ENCODE data around the gene MYO1B. TPM values are rescaled to one million over a fixed set of nuclear protein-coding genes. Genes with fewer than 3 reads are reported as not detected.

Gene MYO1B
- total RNA-seq, 4 donors from 2014 or later: 17.2 to 31.8 (median 28.8) TPM

DNA sequence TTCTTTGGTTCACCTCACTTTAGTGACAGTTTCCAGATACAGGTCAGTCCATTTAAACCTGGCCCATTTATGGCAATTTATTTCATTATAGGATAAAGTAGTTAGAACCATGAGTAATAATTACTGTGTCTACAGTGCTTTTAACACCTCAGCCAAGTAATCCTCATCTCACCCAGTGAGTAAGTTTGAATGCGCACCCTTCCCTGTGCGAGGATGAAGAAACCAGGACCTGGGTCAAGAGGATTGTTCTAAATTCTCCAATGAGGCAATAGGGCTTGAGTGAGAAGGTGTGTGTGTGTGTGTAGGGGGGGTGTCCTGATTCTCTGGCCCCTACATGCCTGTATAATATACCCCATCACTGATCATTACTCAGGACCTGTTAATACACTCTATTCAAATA lies 854 bp upstream of the MYO1B start:
- no peaks in the 10 kb centered on the region for H3K27me3 ChIP-seq
- H3K4me3 ChIP-seq: no peak overlapping the region
- no peaks in the 10 kb centered on the region for H3K36me3 ChIP-seq
- no peaks in the 10 kb centered on the region for H3K9me3 ChIP-seq
- TF ChIP-seq POLR2AphosphoS5 (IDR thresholded peaks at IDR 0.05): no peak
- no peak for TF ChIP-seq EP300 (IDR thresholded peaks at IDR 0.05)
- TF ChIP-seq, protein P1, sequence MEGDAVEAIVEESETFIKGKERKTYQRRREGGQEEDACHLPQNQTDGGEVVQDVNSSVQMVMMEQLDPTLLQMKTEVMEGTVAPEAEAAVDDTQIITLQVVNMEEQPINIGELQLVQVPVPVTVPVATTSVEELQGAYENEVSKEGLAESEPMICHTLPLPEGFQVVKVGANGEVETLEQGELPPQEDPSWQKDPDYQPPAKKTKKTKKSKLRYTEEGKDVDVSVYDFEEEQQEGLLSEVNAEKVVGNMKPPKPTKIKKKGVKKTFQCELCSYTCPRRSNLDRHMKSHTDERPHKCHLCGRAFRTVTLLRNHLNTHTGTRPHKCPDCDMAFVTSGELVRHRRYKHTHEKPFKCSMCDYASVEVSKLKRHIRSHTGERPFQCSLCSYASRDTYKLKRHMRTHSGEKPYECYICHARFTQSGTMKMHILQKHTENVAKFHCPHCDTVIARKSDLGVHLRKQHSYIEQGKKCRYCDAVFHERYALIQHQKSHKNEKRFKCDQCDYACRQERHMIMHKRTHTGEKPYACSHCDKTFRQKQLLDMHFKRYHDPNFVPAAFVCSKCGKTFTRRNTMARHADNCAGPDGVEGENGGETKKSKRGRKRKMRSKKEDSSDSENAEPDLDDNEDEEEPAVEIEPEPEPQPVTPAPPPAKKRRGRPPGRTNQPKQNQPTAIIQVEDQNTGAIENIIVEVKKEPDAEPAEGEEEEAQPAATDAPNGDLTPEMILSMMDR (IDR thresholded peaks at IDR 0.05): no peak
- TF ChIP-seq POLR2A (IDR thresholded peaks at IDR 0.05): no peak
- DNase-seq (ENCODE audit: low spot score in 2 of 2): no peak
- WGBS: 89% methylated on average over 2 of the region's 2 CpGs
- H3K4me1 ChIP-seq: peaks cover 35% of the 10 kb centered on the region
- H3K27ac ChIP-seq: no peak overlapping the region

DNA sequence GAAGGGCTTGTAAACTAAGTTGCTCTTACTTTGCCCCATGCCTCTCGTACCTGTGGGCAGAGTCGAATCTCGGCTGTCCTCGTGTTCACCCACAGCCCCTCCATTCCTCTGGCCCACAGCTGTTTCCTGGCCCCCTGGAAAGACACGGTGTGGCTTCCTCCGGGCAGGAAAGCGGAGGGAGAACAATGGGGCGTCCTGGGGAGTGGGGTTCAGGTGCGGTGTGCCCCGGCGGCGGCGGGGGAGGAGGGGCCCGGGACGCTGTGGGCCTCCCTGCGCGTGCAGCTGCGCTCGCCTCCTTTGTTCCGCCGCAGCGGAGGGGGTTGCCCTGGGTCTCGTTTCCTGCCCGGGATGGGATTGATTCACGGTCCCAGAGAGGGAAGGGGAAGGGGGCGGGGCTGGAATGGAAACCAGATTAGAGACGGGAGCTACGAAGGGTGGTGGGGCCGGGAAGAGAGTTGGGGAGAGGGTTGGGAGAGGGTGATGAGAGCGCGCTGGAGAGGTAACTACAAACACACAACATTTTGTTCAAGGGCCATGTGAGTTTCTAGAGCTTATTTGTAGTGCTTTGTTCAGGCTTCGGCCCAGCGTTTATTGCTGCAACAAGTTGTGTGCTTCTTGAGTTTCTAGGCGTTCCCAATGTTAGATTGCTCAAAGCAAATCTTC lies 796 bp downstream of the MYO1B start:
- no peaks in the 10 kb centered on the region for H3K36me3 ChIP-seq
- 2% methylated on average over 30 of the region's 34 CpGs for WGBS
- no peaks in the 10 kb centered on the region for H3K9me3 ChIP-seq

DNA sequence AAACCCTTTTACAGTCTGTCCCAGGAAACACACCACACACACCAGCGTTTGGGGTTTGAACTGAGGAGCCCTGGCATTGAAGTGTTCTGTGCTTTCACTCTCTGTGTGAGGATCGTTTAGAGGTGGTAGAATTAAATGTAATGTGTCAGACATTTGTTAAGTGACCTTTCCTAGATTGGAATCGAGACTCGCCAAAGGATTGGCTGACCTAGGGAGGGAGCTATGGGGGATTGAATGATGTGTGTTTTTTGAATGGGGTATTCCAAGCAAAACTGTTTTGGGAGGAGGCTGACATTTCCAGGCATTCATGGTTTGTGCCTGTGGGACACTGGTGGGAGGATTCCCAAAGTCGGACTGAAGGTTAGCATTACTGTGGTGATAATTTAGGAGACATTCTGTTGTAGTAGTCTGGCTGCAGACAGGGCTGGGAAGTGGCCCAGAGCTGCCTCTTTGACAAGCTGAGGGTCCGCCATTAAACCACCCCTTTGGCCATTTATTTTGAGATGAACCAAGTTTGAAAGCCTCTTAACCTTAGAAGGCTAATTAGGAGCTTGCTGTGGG lies 1.7 kb downstream of the MYO1B start:
- H3K9me3 ChIP-seq: no peaks in the 10 kb centered on the region
- H3K27me3 ChIP-seq: no peaks in the 10 kb centered on the region
- peak overlapping the region; percentile 85 for H3K27ac ChIP-seq
- peaks cover 35% of the 10 kb centered on the region for H3K4me1 ChIP-seq
- TF ChIP-seq POLR2A (IDR thresholded peaks at IDR 0.05): no peak
- no peak for TF ChIP-seq EP300 (IDR thresholded peaks at IDR 0.05)
- TF ChIP-seq, protein P1 (IDR thresholded peaks at IDR 0.05): no peak
- TF ChIP-seq POLR2AphosphoS5 (IDR thresholded peaks at IDR 0.05): no peak
- WGBS: 38% methylated on average over 6 of the region's 6 CpGs
- H3K36me3 ChIP-seq: no peaks in the 10 kb centered on the region
- no peak for DNase-seq (ENCODE audit: low spot score in 2 of 2)
- H3K4me3 ChIP-seq: peak overlapping the region; percentile 96

More for the DNA sequence above, 796 bp downstream of the MYO1B start:
- Histone ChIP-seq H3K4me3 (peak overlapping the region; percentile 96), H3K4me1 (peaks cover 35% of the 10 kb centered on the region), H3K27me3 (no peaks in the 10 kb centered on the region), H3K27ac (peak overlapping the region; percentile 85)
- DNase-seq (ENCODE audit: low spot score in 2 of 2): peak; percentile 84
- no peak for TF ChIP-seq POLR2AphosphoS5 (IDR thresholded peaks at IDR 0.05)
- no peak for TF ChIP-seq EP300 (IDR thresholded peaks at IDR 0.05)
- TF ChIP-seq, protein P1 (IDR thresholded peaks at IDR 0.05): no peak
- TF ChIP-seq POLR2A (IDR thresholded peaks at IDR 0.05): no peak

DNA sequence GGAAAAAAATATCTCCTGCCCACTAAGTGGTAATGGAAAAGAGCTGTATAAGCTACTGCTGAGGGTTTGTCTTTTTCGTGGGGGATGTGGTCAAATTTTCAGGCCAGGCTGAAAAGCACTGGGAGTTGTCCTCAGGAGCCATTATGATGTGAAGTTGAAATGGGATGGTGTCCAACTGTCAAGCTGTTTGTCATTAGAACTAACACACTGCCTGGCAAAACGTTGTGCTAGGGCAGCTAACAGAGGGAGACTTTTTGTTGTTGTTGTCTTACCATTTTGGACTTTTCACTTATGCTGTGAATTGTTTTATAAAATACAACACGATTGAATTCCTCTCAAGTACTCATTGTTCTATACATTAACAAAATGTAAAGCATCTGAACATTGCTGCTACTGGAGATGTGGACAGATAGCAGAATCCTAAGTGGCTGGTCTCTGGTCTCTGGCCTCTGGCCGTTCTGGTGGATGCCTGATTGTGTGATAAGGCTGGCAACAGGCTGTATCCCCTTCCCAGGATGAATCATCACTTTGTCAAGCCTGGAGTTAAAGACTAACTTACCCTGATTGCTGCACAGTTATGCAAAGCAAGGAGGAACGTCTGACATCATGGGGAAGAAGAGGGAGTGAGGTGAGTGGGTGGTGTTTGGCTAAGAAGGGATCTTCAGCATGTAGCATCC lies 2.3 kb downstream of the MYO1B start:
- peaks cover 35% of the 10 kb centered on the region for H3K4me1 ChIP-seq
- no peaks in the 10 kb centered on the region for H3K27me3 ChIP-seq
- peak overlapping the region; percentile 96 for H3K4me3 ChIP-seq

DNA sequence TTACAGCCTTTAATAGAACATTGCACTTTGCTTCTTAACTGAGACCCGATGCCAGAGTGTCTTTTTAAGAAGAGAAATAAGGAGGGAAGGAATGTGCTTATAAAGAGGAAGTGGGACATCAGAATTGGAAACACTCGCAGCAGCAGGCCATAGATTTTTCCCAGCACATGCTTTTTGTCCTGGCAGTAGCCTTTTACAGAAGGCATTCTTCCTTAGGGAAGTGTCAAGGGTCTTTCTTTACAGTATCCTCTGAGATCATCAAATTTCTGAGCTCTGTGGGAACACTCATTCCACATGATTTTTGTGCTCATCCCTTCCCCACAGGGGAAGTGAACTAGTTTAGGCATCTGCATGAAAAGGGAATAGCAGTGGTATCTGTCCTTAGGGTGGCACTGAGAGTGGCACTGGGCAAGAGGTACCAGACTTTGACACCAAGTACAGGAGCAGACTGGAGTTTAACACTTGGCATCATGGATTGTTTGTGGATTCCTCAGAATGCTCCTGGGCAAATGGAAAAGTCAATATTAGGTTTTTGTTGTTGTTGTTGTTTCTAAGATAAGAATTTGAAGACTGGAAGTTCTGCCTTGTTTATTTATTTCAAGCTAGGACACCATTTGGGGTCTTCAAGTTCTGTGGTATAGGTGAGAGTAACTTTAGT lies 4.1 kb downstream of the MYO1B start:
- TF ChIP-seq POLR2A (IDR thresholded peaks at IDR 0.05): no peak
- no peak for TF ChIP-seq POLR2AphosphoS5 (IDR thresholded peaks at IDR 0.05)
- TF ChIP-seq EP300 (IDR thresholded peaks at IDR 0.05): no peak
- TF ChIP-seq, protein P1 (IDR thresholded peaks at IDR 0.05): no peak
- DNase-seq (ENCODE audit: low spot score in 2 of 2): no peak
- H3K36me3 ChIP-seq: no peaks in the 10 kb centered on the region
- peaks cover 35% of the 10 kb centered on the region for H3K4me1 ChIP-seq
- WGBS: 71% methylated on average over 2 of the region's 2 CpGs
- H3K4me3 ChIP-seq: no peak overlapping the region
- no peaks in the 10 kb centered on the region for H3K9me3 ChIP-seq
- no peak overlapping the region for H3K27ac ChIP-seq
- no peaks in the 10 kb centered on the region for H3K27me3 ChIP-seq

More for the DNA sequence above, 2.3 kb downstream of the MYO1B start:
- Histone ChIP-seq H3K9me3 (no peaks in the 10 kb centered on the region), H3K27ac (peak overlapping the region; percentile 85), H3K36me3 (no peaks in the 10 kb centered on the region)
- WGBS: 22% methylated on average over 5 of the region's 5 CpGs
- TF ChIP-seq EP300 (IDR thresholded peaks at IDR 0.05) (no peak), POLR2AphosphoS5 (IDR thresholded peaks at IDR 0.05) (peak in 1 of 3 donors; percentile 32)
- DNase-seq (ENCODE audit: low spot score in 2 of 2): no peak
